DOHH2 (cell line): ENCODE measurements around the gene MYO7B.

Source experiments
- EZH2phosphoT487 ChIP-seq: fragments of 200-600 bp; sonication (generic); IDR thresholded peaks from 2 replicates; pipeline ENCODE4 v1.6.1; 2017; ENCODE audit warnings: borderline replicate concordance, mild to moderate bottlenecking, antibody characterized with exemption, low read length, moderate library complexity, mixed read lengths
- TF ChIP-seq, protein P1 (sequence below): fragments of 200-600 bp; sonication (generic); IDR thresholded peaks from one replicate; pipeline ENCODE4 v1.5.1; 2014; ENCODE audit warnings: antibody characterized with exemption, mild to moderate bottlenecking, low read depth, low read length; ENCODE audit not compliant: poor library complexity, severe bottlenecking

DNA sequence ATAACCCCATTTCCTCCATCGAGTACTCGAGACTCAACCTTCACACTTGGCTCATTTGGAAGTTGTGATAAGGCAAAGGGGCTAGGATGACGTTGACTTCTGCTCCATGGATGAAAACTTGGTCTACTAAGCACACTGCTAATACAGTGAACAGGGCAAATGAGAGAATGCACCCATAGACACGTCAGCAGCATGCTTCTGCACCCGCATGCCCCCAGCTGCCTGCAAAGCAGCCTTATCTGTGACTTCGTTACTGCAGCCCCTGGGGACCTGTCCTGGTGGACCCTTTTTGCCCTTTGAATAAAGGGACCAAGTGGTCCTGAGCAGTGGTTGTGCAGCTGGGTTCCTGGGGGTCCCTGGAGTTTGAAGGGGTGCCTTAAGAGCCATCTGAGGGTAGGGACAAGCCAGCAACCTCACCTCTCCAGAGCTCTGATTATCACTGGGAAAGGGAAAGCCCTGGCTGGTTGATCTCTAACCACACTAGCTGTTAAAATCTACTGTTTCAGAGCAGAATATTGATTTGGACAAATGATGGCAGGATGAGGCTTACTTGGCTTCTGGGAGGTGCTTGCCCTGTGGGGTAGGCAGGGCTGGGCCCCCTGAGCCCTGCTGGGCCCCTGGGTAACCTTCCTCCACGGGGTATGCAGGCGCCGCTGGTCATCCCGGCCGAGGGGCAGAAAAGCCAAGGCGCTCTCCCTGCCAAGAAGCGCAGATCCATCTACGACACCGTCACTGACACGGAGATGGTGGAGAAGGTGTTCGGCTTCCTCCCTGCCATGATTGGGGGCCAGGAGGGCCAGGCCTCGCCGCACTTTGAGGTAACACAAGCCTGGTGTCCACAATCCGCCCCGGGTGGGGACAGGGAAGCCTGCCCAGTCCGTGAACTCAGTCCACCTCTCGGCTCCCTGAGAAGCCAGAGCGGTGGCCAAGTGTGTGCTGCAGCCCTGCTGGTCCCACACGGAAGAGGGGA lies 72.9 kb downstream of the MYO7B start:
- TF ChIP-seq, protein P1, sequence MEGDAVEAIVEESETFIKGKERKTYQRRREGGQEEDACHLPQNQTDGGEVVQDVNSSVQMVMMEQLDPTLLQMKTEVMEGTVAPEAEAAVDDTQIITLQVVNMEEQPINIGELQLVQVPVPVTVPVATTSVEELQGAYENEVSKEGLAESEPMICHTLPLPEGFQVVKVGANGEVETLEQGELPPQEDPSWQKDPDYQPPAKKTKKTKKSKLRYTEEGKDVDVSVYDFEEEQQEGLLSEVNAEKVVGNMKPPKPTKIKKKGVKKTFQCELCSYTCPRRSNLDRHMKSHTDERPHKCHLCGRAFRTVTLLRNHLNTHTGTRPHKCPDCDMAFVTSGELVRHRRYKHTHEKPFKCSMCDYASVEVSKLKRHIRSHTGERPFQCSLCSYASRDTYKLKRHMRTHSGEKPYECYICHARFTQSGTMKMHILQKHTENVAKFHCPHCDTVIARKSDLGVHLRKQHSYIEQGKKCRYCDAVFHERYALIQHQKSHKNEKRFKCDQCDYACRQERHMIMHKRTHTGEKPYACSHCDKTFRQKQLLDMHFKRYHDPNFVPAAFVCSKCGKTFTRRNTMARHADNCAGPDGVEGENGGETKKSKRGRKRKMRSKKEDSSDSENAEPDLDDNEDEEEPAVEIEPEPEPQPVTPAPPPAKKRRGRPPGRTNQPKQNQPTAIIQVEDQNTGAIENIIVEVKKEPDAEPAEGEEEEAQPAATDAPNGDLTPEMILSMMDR: no peak
- TF ChIP-seq EZH2phosphoT487: no peak
